Transverse colon (tissue), 4 donors: ENCODE data around the gene PGLYRP3. TPM values are rescaled to one million over a fixed set of nuclear protein-coding genes. Genes with fewer than 3 reads are reported as not detected.
A peak's percentile ranks its signal among the peaks of the same experiment; 100 is the strongest.

ENCODE experiments used
- DNase-seq: peaks from one replicate; pipeline ENCODE4 v3.0.0-alpha.2; 2019
- H3K27ac ChIP-seq, 4 donors: fragments of 200-600 bp; sonication (generic); 2 replicates each; pipeline ENCODE4 v1.5.1; 2016 to 2018; ENCODE audit warnings: inconsistent platforms in 4 of 4
- H3K27me3 ChIP-seq: fragments of 200-600 bp; sonication (generic); 2 replicates; pipeline ENCODE4 v1.5.1; 2017; ENCODE audit warnings: inconsistent platforms
- H3K36me3 ChIP-seq, 4 donors: fragments of 200-600 bp; sonication (generic); 2 replicates each; pipeline ENCODE4 v1.5.1; 2017 to 2019; ENCODE audit warnings: inconsistent platforms in 4 of 4
- H3K4me1 ChIP-seq, 4 donors: fragments of 200-600 bp; sonication (generic); 2 replicates each; pipeline ENCODE4 v1.5.1; 2017 to 2020; ENCODE audit warnings: inconsistent platforms in 4 of 4
- H3K4me3 ChIP-seq, 4 donors: fragments of 200-600 bp; sonication (generic); 1 replicate in 1 of 4; 2 replicates in 3 of 4; pipeline versions ENCODE4 v1.5.1 to v1.6.1; 2017 to 2019; ENCODE audit warnings: inconsistent platforms in 4 of 4
- H3K9me3 ChIP-seq, 2 donors: fragments of 200-600 bp; sonication (generic); 2 replicates each; pipeline ENCODE4 v1.5.1; 2017 to 2019; ENCODE audit warnings: inconsistent platforms in 2 of 2
- EP300 ChIP-seq: sonication (generic); formaldehyde crosslinking; IDR thresholded peaks from one replicate; pipeline ENCODE4 v1.6.1; 2017; ENCODE audit warnings: antibody characterized with exemption, low read depth
- POLR2A ChIP-seq: fragments of 450-650 bp; IDR thresholded peaks from one replicate; pipeline ENCODE4 v1.6.1; 2016; ENCODE audit warnings: antibody characterized with exemption, mild to moderate bottlenecking, moderate library complexity
- POLR2AphosphoS5 ChIP-seq, 3 donors: sonication (generic); formaldehyde crosslinking; IDR thresholded peaks; one replicate each; pipeline ENCODE4 v1.6.1; 2016; ENCODE audit warnings: antibody characterized with exemption in 3 of 3
- WGBS, 2 donors: methylation state at CpG; one replicate each; pipeline ENCODE4 v1.1.5; 2018; ENCODE audit warnings: low coverage in 1 of 2; 5-methylcytosine and 5-hydroxymethylcytosine counted together
- in situ Hi-C, 4 donors: fragments of 200-750 bp; cut with MboI; loops; one replicate each; pipeline versions ENCODE4 v1.15.0 to v1.15.1; 2017; ENCODE audit warnings: low sequenced_read_pairs in 3 of 4, low pct_ligation_motif_present in 1 of 4, low pct_unique_long_range_greater_than_20kb in 1 of 4
- intact Hi-C: fragments of 100-400 bp; cut with DNase I; formaldehyde crosslinking; loops from one replicate; pipeline ENCODE4 v1.15.1; 2023; ENCODE audit warnings: low total_unique reads
- total RNA-seq, 4 donors: library from RNA; depleted of rRNA; stranded (reverse); fragments of >200 nt; gene quantifications; one replicate each; pipeline ENCODE4 v1.1.0, GENCODE V29; 2016
- TF ChIP-seq, protein P1 (sequence below), 5 experiments: fragments of 200-600 bp in 3 of 5; fragments of 450-650 bp in 2 of 5; sonication (generic) in 3 of 5; IDR thresholded peaks; 1 replicate in 2 of 5; 2 replicates in 3 of 5; pipeline ENCODE4 v1.5.1; 2016 to 2017; ENCODE audit warnings: antibody characterized with exemption in 5 of 5, inconsistent platforms in 3 of 5, mild to moderate bottlenecking in 2 of 5, moderate library complexity in 1 of 5

Gene PGLYRP3
- total RNA-seq, 4 donors from 2014 or later, result not detected

DNA sequence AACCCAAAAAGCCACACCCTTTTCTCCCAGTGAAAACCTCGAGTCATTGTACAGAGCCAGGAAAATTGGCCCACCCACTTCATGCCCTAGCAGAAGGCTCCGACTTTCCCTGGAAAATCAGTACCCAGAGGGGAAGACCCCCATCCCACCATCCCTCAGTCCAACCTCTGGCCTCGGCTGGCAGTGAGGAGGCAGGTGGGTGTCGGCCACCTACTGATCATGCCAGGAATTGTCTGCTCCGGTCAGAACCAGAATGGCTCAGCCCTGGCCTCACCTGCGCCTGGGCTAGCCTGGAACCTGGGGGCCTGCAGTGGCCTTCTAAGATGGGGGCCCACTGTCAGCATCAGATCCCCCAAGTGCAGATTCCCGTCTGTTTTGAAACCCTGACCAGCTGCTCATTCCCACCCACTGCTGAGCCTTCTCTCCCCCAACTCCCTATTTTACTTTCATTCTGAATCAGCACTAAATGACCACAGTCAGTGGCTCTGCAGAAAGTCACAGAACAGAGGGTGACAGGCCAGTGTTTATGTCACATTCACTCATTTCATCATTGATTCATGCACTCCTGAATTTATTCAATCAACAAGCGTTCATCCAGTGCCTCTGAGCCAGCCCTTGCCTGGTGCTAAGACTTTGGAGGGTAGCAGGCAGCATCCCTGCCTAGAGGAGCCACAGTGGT is 41.9 kb upstream of the PGLYRP3 start:
- in situ Hi-C loops (loop anchor here in 2 of 4 donors (5.0 to 25.0 kb wide), 3 partner anchors 128 to 233 kb away; no protein-coding TSS in a partner anchor), intact Hi-C loops (loop anchor here (5.0 kb wide), 1 partner anchor 143 kb away; no protein-coding TSS in a partner anchor)
- WGBS, 2 donors, result 20 to 44% methylated on average over 1 to 5 of the region's 8 CpGs

DNA sequence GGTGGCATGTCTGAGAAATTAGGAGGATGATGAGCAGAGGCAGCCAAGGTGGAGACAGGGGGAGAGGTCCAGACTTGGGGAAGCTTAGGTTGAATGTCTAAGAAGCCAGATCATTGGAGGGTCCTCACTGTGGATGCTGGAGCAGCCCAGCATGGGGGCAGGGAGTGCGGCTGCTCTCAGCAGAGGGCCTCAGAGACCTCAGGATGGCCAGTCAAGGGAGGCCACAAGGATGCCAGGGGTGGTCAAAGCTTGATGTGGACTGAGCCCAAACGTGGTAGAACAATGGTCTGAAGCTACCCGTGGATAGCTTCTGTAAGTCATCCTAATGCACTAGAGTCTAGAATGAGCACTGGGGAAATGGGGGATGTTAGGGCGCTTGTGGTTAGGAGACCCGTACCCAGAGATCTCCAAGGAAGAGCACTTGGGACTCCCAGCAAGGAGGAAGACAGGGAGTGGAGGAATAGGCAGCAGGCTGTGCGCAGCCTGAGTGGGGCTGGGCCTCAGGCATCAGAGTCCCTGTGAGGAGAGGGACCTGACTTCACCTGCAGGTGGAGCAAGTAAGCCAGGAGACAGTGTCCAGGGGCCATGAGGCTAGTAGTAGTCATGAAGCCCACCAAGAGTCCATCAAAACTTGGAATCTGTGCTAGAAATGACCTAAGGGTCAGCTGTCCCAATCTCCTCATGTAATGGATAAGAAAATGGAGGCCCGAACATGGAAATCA is 40.6 kb upstream of the PGLYRP3 start:
- 74 to 85% methylated on average over 3 to 7 of the region's 7 CpGs for WGBS, 2 donors
- TF ChIP-seq POLR2AphosphoS5 (IDR thresholded peaks at IDR 0.05), result no peak
- no peak for TF ChIP-seq EP300
- TF ChIP-seq, protein P1, sequence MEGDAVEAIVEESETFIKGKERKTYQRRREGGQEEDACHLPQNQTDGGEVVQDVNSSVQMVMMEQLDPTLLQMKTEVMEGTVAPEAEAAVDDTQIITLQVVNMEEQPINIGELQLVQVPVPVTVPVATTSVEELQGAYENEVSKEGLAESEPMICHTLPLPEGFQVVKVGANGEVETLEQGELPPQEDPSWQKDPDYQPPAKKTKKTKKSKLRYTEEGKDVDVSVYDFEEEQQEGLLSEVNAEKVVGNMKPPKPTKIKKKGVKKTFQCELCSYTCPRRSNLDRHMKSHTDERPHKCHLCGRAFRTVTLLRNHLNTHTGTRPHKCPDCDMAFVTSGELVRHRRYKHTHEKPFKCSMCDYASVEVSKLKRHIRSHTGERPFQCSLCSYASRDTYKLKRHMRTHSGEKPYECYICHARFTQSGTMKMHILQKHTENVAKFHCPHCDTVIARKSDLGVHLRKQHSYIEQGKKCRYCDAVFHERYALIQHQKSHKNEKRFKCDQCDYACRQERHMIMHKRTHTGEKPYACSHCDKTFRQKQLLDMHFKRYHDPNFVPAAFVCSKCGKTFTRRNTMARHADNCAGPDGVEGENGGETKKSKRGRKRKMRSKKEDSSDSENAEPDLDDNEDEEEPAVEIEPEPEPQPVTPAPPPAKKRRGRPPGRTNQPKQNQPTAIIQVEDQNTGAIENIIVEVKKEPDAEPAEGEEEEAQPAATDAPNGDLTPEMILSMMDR (IDR thresholded peaks at IDR 0.05), result peak in 1 of 5 experiments; percentile 5
- DNase-seq, result no peak
- intact Hi-C loops (loop anchor here (5.0 kb wide), 1 partner anchor 144 kb away; no protein-coding TSS in a partner anchor), in situ Hi-C loops (loop anchor here in 2 of 4 donors (5.0 to 25.0 kb wide), 3 partner anchors 129 to 234 kb away; no protein-coding TSS in a partner anchor)
- Histone ChIP-seq H3K27ac (no peak overlapping the region), H3K4me1 (peaks cover 0 to 4% (median 0%) of the 10 kb centered on the region in 4 donors), H3K27me3 (peaks cover 28% of the 10 kb centered on the region), H3K4me3 (no peak overlapping the region), H3K36me3 (no peaks in the 10 kb centered on the region), H3K9me3 (no peaks in the 10 kb centered on the region)

More for the DNA sequence above, 41.9 kb upstream of the PGLYRP3 start:
- no peak overlapping the region for H3K4me3 ChIP-seq
- no peaks in the 10 kb centered on the region for H3K36me3 ChIP-seq
- peaks cover 22% of the 10 kb centered on the region for H3K27me3 ChIP-seq
- no peaks in the 10 kb centered on the region for H3K9me3 ChIP-seq
- no peak overlapping the region for H3K27ac ChIP-seq
- no peak for TF ChIP-seq POLR2A
- TF ChIP-seq, protein P1 (IDR thresholded peaks at IDR 0.05), result no peak
- TF ChIP-seq POLR2AphosphoS5 (IDR thresholded peaks at IDR 0.05), result no peak
- TF ChIP-seq EP300, result no peak
- peaks cover 0 to 4% (median 0%) of the 10 kb centered on the region in 4 donors for H3K4me1 ChIP-seq
- no peak for DNase-seq

DNA sequence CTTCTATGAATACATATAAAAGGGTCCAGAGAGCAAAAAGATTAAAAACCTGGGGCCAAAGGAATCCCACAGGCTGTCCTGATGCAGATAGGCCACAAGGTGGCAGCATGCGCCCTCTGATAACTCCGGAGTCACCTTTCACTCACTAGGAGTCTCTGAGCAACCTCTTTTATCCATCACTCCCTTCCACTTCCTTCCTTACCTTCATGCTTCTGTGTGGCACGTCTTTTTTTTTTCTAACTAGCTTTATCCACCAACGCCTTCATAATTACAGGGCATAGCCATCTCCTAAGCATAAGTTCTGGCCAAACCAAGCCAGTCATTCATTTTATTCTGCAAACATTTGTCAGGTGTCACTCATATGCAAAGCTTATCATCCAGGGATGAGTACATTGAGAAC is 39.8 kb upstream of the PGLYRP3 start:
- DNase-seq, result peak; percentile 66
- Histone ChIP-seq H3K27ac (no peak overlapping the region), H3K27me3 (peaks cover 33% of the 10 kb centered on the region), H3K4me1 (no peaks in the 10 kb centered on the region), H3K9me3 (no peaks in the 10 kb centered on the region), H3K4me3 (no peak overlapping the region), H3K36me3 (no peaks in the 10 kb centered on the region)
- in situ Hi-C loops (loop anchor here in 2 of 4 donors (5.0 to 25.0 kb wide), 3 partner anchors 130 to 235 kb away; no protein-coding TSS in a partner anchor), intact Hi-C loops (loop anchor here (5.0 kb wide), 1 partner anchor 145 kb away; no protein-coding TSS in a partner anchor)
- no peak for TF ChIP-seq EP300
- TF ChIP-seq POLR2AphosphoS5 (IDR thresholded peaks at IDR 0.05), result no peak
- TF ChIP-seq, protein P1 (IDR thresholded peaks at IDR 0.05), result peak; percentile 86 to 95 (median 88)
- 0 to 1% methylated on average over 4 of the region's 4 CpGs for WGBS, 2 donors
